Right forelimb (tissue), 1 donor: ENCODE measurements around the gene SNED1.

Source experiments
- DNase-seq: peaks from one replicate; pipeline ENCODE4 v3.0.0-alpha.2; 2018

Gene SNED1

GRCh38 chr2:241136191-241136590, 137.8 kb downstream of the SNED1 start:
- DNase-seq = peak; percentile 37

- peak; percentile 15 for DNase-seq
Measured at GRCh38 chr2:241136661-241137260, 138.3 kb downstream of the SNED1 start.

- peak; percentile 11 for DNase-seq
Measured at GRCh38 chr2:241137276-241138190, 139.1 kb downstream of the SNED1 start.

- peak; percentile 1 for DNase-seq
Measured at GRCh38 chr2:241138471-241138870, 140.1 kb downstream of the SNED1 start.

GRCh38 chr2:241139531-241140444, 141.4 kb downstream of the SNED1 start:
- peak; percentile 26 for DNase-seq

- DNase-seq = peak; percentile 4
Measured at GRCh38 chr2:241140445-241140840, 142.0 kb downstream of the SNED1 start.

- DNase-seq = peak; percentile 19
Measured at GRCh38 chr2:241141214-241141770, 142.9 kb downstream of the SNED1 start.

GRCh38 chr2:241142063-241142462, 143.6 kb downstream of the SNED1 start:
- DNase-seq = no peak

GRCh38 chr2:241142593-241142992, 144.2 kb downstream of the SNED1 start:
- DNase-seq = peak; percentile 19
